Measurements from ENCODE around the gene PTGES2.
"Not testable (repeated sequence)": the region's sequence is repeated elsewhere in the genome, so short reads cannot be mapped to it uniquely, and the experiment has no call there.

PTGES2 gene

GRCh38 chr9:128136816-128137793 lies 9.6 kb upstream of the PTGES2 start:
- DNase-seq, result no peak

GRCh38 chr9:128135561-128135960 lies 8.0 kb upstream of the PTGES2 start:
- DNase-seq, result not testable (repeated sequence)

GRCh38 chr9:128132139-128132538 lies 4.6 kb upstream of the PTGES2 start:
- not testable (repeated sequence) for DNase-seq

GRCh38 chr9:128131346-128131745 lies 3.8 kb upstream of the PTGES2 start:
- DNase-seq, result not testable (repeated sequence)

GRCh38 chr9:128130651-128131050 lies 3.1 kb upstream of the PTGES2 start:
- not testable (repeated sequence) for DNase-seq

- not testable (repeated sequence) for DNase-seq
Observed at GRCh38 chr9:128129976-128130590, 2.6 kb upstream of the PTGES2 start.

- no peak for DNase-seq
Observed at GRCh38 chr9:128128836-128129590, 1.5 kb upstream of the PTGES2 start.

- peak; percentile 91 for DNase-seq
Observed at GRCh38 chr9:128127990-128128835, 684 bp upstream of the PTGES2 start.

- DNase-seq, result peak; percentile 44
Observed at GRCh38 chr9:128125580-128126354, 1.8 kb downstream of the PTGES2 start.

GRCh38 chr9:128124873-128125579 lies 2.5 kb downstream of the PTGES2 start:
- peak; percentile 89 for DNase-seq

- DNase-seq, result peak; percentile 22
Observed at GRCh38 chr9:128124451-128124850, 3.1 kb downstream of the PTGES2 start.

GRCh38 chr9:128123451-128124080 lies 4.0 kb downstream of the PTGES2 start:
- peak; percentile 31 for DNase-seq

GRCh38 chr9:128122809-128123175 lies 4.7 kb downstream of the PTGES2 start:
- DNase-seq, result peak; percentile 40

GRCh38 chr9:128121924-128122808 lies 5.4 kb downstream of the PTGES2 start:
- DNase-seq, result peak; percentile 43

GRCh38 chr9:128121466-128121810 lies 6.1 kb downstream of the PTGES2 start:
- no peak for DNase-seq

GRCh38 chr9:128120741-128121465 lies 6.6 kb downstream of the PTGES2 start:
- peak; percentile 45 for DNase-seq

- peak; percentile 53 for DNase-seq
Observed at GRCh38 chr9:128120061-128120740, 7.3 kb downstream of the PTGES2 start.
